HS-27A (cell line): ENCODE measurements around the gene HNF4A.

ENCODE experiments used
- DNase-seq: peaks from one replicate; pipeline ENCODE4 v3.0.0-alpha.2; 2012; ENCODE audit warnings: low read depth, missing footprints

Gene HNF4A

GRCh38 chr20:44406572-44407137, 51.2 kb downstream of the HNF4A start:
- DNase-seq, result no peak

GRCh38 chr20:44407402-44408184, 52.1 kb downstream of the HNF4A start:
- peak; percentile 59 for DNase-seq

GRCh38 chr20:44409132-44409600, 53.7 kb downstream of the HNF4A start:
- no peak for DNase-seq

- DNase-seq, result no peak
Measured at GRCh38 chr20:44410583-44411019, 55.1 kb downstream of the HNF4A start.

- DNase-seq, result no peak
Measured at GRCh38 chr20:44411020-44411756, 55.7 kb downstream of the HNF4A start.

GRCh38 chr20:44411757-44412401, 56.4 kb downstream of the HNF4A start:
- DNase-seq, result no peak

GRCh38 chr20:44412402-44413144, 57.1 kb downstream of the HNF4A start:
- DNase-seq, result no peak

- no peak for DNase-seq
Measured at GRCh38 chr20:44413575-44414345, 58.3 kb downstream of the HNF4A start.

- DNase-seq, result no peak
Measured at GRCh38 chr20:44414346-44414714, 58.8 kb downstream of the HNF4A start.

GRCh38 chr20:44414808-44415207, 59.3 kb downstream of the HNF4A start:
- DNase-seq, result no peak

- DNase-seq, result no peak
Measured at GRCh38 chr20:44415833-44416715, 60.6 kb downstream of the HNF4A start.

GRCh38 chr20:44418069-44418905, 62.8 kb downstream of the HNF4A start:
- DNase-seq, result no peak

- DNase-seq, result no peak
Measured at GRCh38 chr20:44419131-44419844, 63.8 kb downstream of the HNF4A start.

- DNase-seq, result no peak
Measured at GRCh38 chr20:44420497-44420896, 65.0 kb downstream of the HNF4A start.

- no peak for DNase-seq
Measured at GRCh38 chr20:44422083-44422482, 66.6 kb downstream of the HNF4A start.

GRCh38 chr20:44423480-44423879, 68.0 kb downstream of the HNF4A start:
- no peak for DNase-seq

GRCh38 chr20:44424039-44424495, 68.6 kb downstream of the HNF4A start:
- DNase-seq, result no peak

GRCh38 chr20:44425923-44426322, 70.4 kb downstream of the HNF4A start:
- DNase-seq, result no peak
